Endothelial cell of umbilical vein (primary cell): ENCODE data around the gene CCDC60. TPM values are rescaled to one million over a fixed set of nuclear protein-coding genes. Genes with fewer than 3 reads are reported as not detected.

Source experiments
- BruUV-seq: library from RNA; stranded (reverse); fragments of 400-500 nt; replicated peaks from 2 replicates; lab custom pipeline; 2021; lab: Mats Ljungman, UMichigan
- CTCF ChIA-PET: fragments of 300-600, 350-600 bp; sonication (Branson Sonifier 250); formaldehyde crosslinking; loops from one replicate; lab custom pipeline; 2021; ENCODE audit warnings: antibody characterized with exemption, inconsistent platforms; lab: Charles Lee
- POLR2A ChIA-PET: fragments of 300-600, 350-600 bp; sonication (Branson Sonifier 250); formaldehyde crosslinking; loops from one replicate; lab custom pipeline; 2021; ENCODE audit warnings: antibody characterized with exemption, inconsistent platforms; lab: Charles Lee
- DNase-seq: peaks from one replicate; pipeline ENCODE4 v3.0.0-alpha.2; 2011; ENCODE audit warnings: low read depth, low spot score
- FAIRE-seq: peaks from 2 replicates; lab custom pipeline; 2011; peaks lifted over from hg19 to GRCh38; lab: Jason Lieb, UNC
- H2AFZ ChIP-seq: 2 replicates; pipeline ENCODE4 v1.6.0; 2012; ENCODE audit warnings: low read depth, low read length, control low read depth, inconsistent platforms
- H3K27ac ChIP-seq: 2 replicates; pipeline ENCODE4 v1.5.1; 2011; ENCODE audit warnings: low read depth, mild to moderate bottlenecking, control low read depth, low read length, moderate library complexity; ENCODE audit not compliant: insufficient read depth
- H3K27me3 ChIP-seq, 2 experiments: 2 replicates each; pipeline versions ENCODE4 v1.6.0 to v1.6.1; 2011; ENCODE audit warnings: low read length in 2 of 2, mixed read lengths in 1 of 2; ENCODE audit not compliant: control insufficient read depth in 2 of 2, insufficient read depth in 2 of 2
- H3K36me3 ChIP-seq, 2 experiments: 2 replicates in 1 of 2; 3 replicates in 1 of 2; pipeline ENCODE4 v1.5.1; 2011; ENCODE audit warnings: low read length in 2 of 2, mild to moderate bottlenecking in 1 of 2, moderate library complexity in 1 of 2; ENCODE audit not compliant: control insufficient read depth in 2 of 2, insufficient read depth in 2 of 2; ENCODE audit errors: extremely low read depth in 1 of 2
- H3K4me1 ChIP-seq: 3 replicates; pipeline ENCODE4 v1.5.1; 2011; ENCODE audit warnings: mild to moderate bottlenecking, low read length; ENCODE audit not compliant: control insufficient read depth, insufficient read depth; ENCODE audit errors: extremely low read depth
- H3K4me2 ChIP-seq: 2 replicates; pipeline ENCODE4 v1.6.1; 2011; ENCODE audit warnings: low read length, control low read depth, mixed read lengths; ENCODE audit not compliant: insufficient read depth
- H3K4me3 ChIP-seq, 3 experiments: fragments of 200-600 bp in 1 of 3; sonication (generic), shearing (Covaris generic) in 1 of 3; replicated peaks in 1 of 3; 2 replicates each; pipeline ENCODE4 v1.5.1; 2011 to 2016; ENCODE audit warnings: control low read depth in 3 of 3, low read length in 3 of 3, mild to moderate bottlenecking in 2 of 3, inconsistent platforms in 1 of 3, low read depth in 1 of 3, moderate library complexity in 1 of 3; ENCODE audit not compliant: insufficient read depth in 1 of 3
- H3K79me2 ChIP-seq: 2 replicates; pipeline ENCODE4 v1.6.0; 2012; ENCODE audit warnings: low read length, inconsistent platforms; ENCODE audit not compliant: control insufficient read depth, insufficient read depth
- H3K9ac ChIP-seq: replicated peaks from 2 replicates; pipeline ENCODE3; 2011; ENCODE audit warnings: low read length, control low read depth; ENCODE audit not compliant: insufficient read depth; ENCODE audit errors: extremely low read depth
- H3K9me1 ChIP-seq: replicated peaks from 3 replicates; pipeline ENCODE4 v1.6.0; 2011; ENCODE audit warnings: mild to moderate bottlenecking, low read length; ENCODE audit not compliant: control insufficient read depth, insufficient read depth; ENCODE audit errors: extremely low read depth
- H3K9me3 ChIP-seq: replicated peaks from 2 replicates; pipeline ENCODE4 v1.5.1; 2012; ENCODE audit warnings: low read length, inconsistent platforms; ENCODE audit not compliant: control insufficient read depth, insufficient read depth
- H4K20me1 ChIP-seq: replicated peaks from 2 replicates; pipeline ENCODE3; 2011; ENCODE audit warnings: mild to moderate bottlenecking, low read length; ENCODE audit not compliant: control insufficient read depth, insufficient read depth; ENCODE audit errors: extremely low read depth
- CTCF ChIP-seq, 2 donors: IDR thresholded peaks; 1 replicate in 1 of 2; 2 replicates in 1 of 2; pipeline ENCODE4 v1.5.1; 2011; ENCODE audit warnings: low read length in 2 of 2, mild to moderate bottlenecking in 2 of 2, moderate library complexity in 2 of 2, control low read depth in 1 of 2, inconsistent platforms in 1 of 2, low read depth in 1 of 2; ENCODE audit not compliant: insufficient read depth in 1 of 2; ENCODE audit errors: extremely low read depth in 1 of 2
- EZH2 ChIP-seq: IDR thresholded peaks from 2 replicates; pipeline ENCODE4 v1.6.1; 2012; ENCODE audit warnings: borderline replicate concordance, low read depth, mild to moderate bottlenecking, moderate library complexity, low read length, inconsistent platforms; ENCODE audit not compliant: severe bottlenecking
- GATA2 ChIP-seq: IDR thresholded peaks from 2 replicates; pipeline ENCODE4 v1.7.0; 2011; ENCODE audit warnings: low read depth, mild to moderate bottlenecking, moderate library complexity, mixed read lengths, low read length; ENCODE audit not compliant: insufficient read length, insufficient read depth
- JUN ChIP-seq: IDR thresholded peaks from 2 replicates; pipeline ENCODE4 v1.6.1; 2011; ENCODE audit warnings: borderline replicate concordance, low read depth; ENCODE audit not compliant: insufficient read length, insufficient read depth
- MYC ChIP-seq: IDR thresholded peaks from one replicate; pipeline ENCODE4 v1.6.1; 2011; ENCODE audit warnings: mild to moderate bottlenecking, low read depth, low read length
- POLR2A ChIP-seq: IDR thresholded peaks from 2 replicates; pipeline ENCODE4 v1.6.1; 2012; ENCODE audit warnings: low read depth, mild to moderate bottlenecking, control low read depth, low read length
- POLR2AphosphoS5 ChIP-seq: IDR thresholded peaks from 2 replicates; pipeline ENCODE4 v1.6.1; 2012; ENCODE audit warnings: low read depth, mild to moderate bottlenecking, control low read depth, low read length, moderate library complexity; ENCODE audit not compliant: insufficient read depth
- dilution Hi-C: fragments of 300-500 bp; cut with MboI; formaldehyde crosslinking; loops from one replicate; pipeline ENCODE4 v1.15.0; 2019; ENCODE audit warnings: low sequenced_read_pairs; ENCODE audit not compliant: extremely low pct_ligation_motif_present
- intact Hi-C: fragments of 100-400 bp; cut with micrococcal nuclease; formaldehyde crosslinking; loops from one replicate; pipeline ENCODE4 v1.10.0; 2022
- polyA plus RNA-seq, 4 experiments: library from polyadenylated mRNA; depleted of rRNA in 3 of 4; stranded (reverse) in 3 of 4; unstranded in 1 of 4; fragments of >200 nt; gene quantifications; 2 replicates each; pipeline versions ENCODE4 v1.2.1 to v1.2.3, GENCODE V29; 2011 to 2012; ENCODE audit warnings: missing spikeins in 1 of 4
- total RNA-seq: library from RNA; stranded (reverse); gene quantifications from 2 replicates; pipeline ENCODE4 v1.2.3, GENCODE V29; 2021
- TF ChIP-seq, protein P1 (sequence below): IDR thresholded peaks from 2 replicates; pipeline ENCODE4 v1.6.1; 2011; ENCODE audit not compliant: insufficient read depth, insufficient read length

Gene CCDC60
- total and polyA plus RNA-seq, 2 donors (not counting 3 experiments of a cell fraction or from before 2014, with no cell fraction given): not detected

- no TSS peak for BruUV-seq
- no peak overlapping the region for H2AFZ ChIP-seq
- dilution Hi-C loops (no loop called here), intact Hi-C loops (no loop called here)
- H3K4me2 ChIP-seq: no peak overlapping the region
- ChIA-PET POLR2A (interaction anchor here (0.7 kb wide), 1 partner anchor 91 kb away, joined by 4 read pairs; no protein-coding TSS in a partner anchor), CTCF (no interaction called here)
- no peaks in the 10 kb centered on the region for H3K27me3 ChIP-seq
- no peaks in the 10 kb centered on the region for H3K36me3 ChIP-seq
- H3K4me1 ChIP-seq: no peaks in the 10 kb centered on the region
- TF ChIP-seq POLR2AphosphoS5: no peak
- no peaks in the 10 kb centered on the region for H3K79me2 ChIP-seq
- no peaks in the 10 kb centered on the region for H4K20me1 ChIP-seq
- peaks cover 3% of the 10 kb centered on the region for H3K9me3 ChIP-seq
- no peak overlapping the region for H3K27ac ChIP-seq
- H3K9me1 ChIP-seq: no peaks in the 10 kb centered on the region
- FAIRE-seq (no peak), DNase-seq (no peak)
- no peak overlapping the region for H3K4me3 ChIP-seq
- H3K9ac ChIP-seq: no peak overlapping the region
Observed at GRCh38 chr12:119292893-119293630, 41.5 kb upstream of the CCDC60 start.

- Histone ChIP-seq H3K27ac (no peak overlapping the region), H3K9ac (no peak overlapping the region), H3K9me1 (no peaks in the 10 kb centered on the region), H2AFZ (no peak overlapping the region), H4K20me1 (no peaks in the 10 kb centered on the region), H3K4me3 (no peak overlapping the region), H3K79me2 (no peaks in the 10 kb centered on the region), H3K27me3 (no peaks in the 10 kb centered on the region), H3K9me3 (no peaks in the 10 kb centered on the region), H3K4me1 (no peaks in the 10 kb centered on the region), H3K4me2 (no peak overlapping the region), H3K36me3 (no peaks in the 10 kb centered on the region)
- ChIA-PET CTCF (no interaction called here), POLR2A (no interaction called here)
- DNase-seq (no peak), FAIRE-seq (no peak)
- BruUV-seq: no TSS peak
- intact Hi-C loops: no loop called here
- TF ChIP-seq POLR2AphosphoS5: no peak
- TF ChIP-seq EZH2: no peak
- TF ChIP-seq JUN: no peak
- no peak for TF ChIP-seq POLR2A
- no peak for TF ChIP-seq GATA2
- no peak for TF ChIP-seq MYC
- TF ChIP-seq, protein P1, sequence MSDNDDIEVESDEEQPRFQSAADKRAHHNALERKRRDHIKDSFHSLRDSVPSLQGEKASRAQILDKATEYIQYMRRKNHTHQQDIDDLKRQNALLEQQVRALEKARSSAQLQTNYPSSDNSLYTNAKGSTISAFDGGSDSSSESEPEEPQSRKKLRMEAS: no peak
- TF ChIP-seq CTCF (IDR thresholded peaks at IDR 0.05; ENCODE audit: extremely low read depth in 1 of 2, insufficient read depth in 1 of 2, low read depth in 1 of 2, low read length in 2 of 2): no peak
- dilution Hi-C loops: no loop called here
Observed at GRCh38 chr12:119294211-119294610, 40.3 kb upstream of the CCDC60 start.
